HG02798 (cell line): ENCODE data around the gene LRRC4.

Experiments
- ATAC-seq: cut with Tn5 transposase; IDR thresholded peaks from one replicate; pipeline ENCODE4 v1.9.1; 2021; ENCODE audit warnings: mild to moderate bottlenecking; ENCODE audit not compliant: unreplicated experiment, poor library complexity

The LRRC4 gene

GRCh38 chr7:128030654-128031611 lies at the start of gene LRRC4:
Gene LRRC4, minus strand, starts transcription at chr7:128031437. Its CDS starts 797 bp downstream, at chr7:128030640.
- peak; percentile 45 for ATAC-seq

GRCh38 chr7:128080169-128080568 lies 48.9 kb upstream of the LRRC4 start:
- no peak for ATAC-seq

- no peak for ATAC-seq
Observed at GRCh38 chr7:128078309-128078708, 47.1 kb upstream of the LRRC4 start.

- ATAC-seq, result no peak
Observed at GRCh38 chr7:128076796-128077271, 45.6 kb upstream of the LRRC4 start.

- no peak for ATAC-seq
Observed at GRCh38 chr7:128076196-128076795, 45.1 kb upstream of the LRRC4 start.

GRCh38 chr7:128075242-128076095 lies 44.2 kb upstream of the LRRC4 start:
- ATAC-seq, result no peak

- ATAC-seq, result no peak
Observed at GRCh38 chr7:128074736-128075135, 43.5 kb upstream of the LRRC4 start.

- no peak for ATAC-seq
Observed at GRCh38 chr7:128074336-128074735, 43.1 kb upstream of the LRRC4 start.

- no peak for ATAC-seq
Observed at GRCh38 chr7:128073671-128074310, 42.6 kb upstream of the LRRC4 start.

GRCh38 chr7:128071801-128072200 lies 40.6 kb upstream of the LRRC4 start:
- ATAC-seq, result no peak

- no peak for ATAC-seq
Observed at GRCh38 chr7:128071376-128071775, 40.1 kb upstream of the LRRC4 start.

GRCh38 chr7:128069373-128070364 lies 38.4 kb upstream of the LRRC4 start:
- ATAC-seq, result no peak

- no peak for ATAC-seq
Observed at GRCh38 chr7:128068785-128069184, 37.5 kb upstream of the LRRC4 start.

- no peak for ATAC-seq
Observed at GRCh38 chr7:128067983-128068382, 36.7 kb upstream of the LRRC4 start.

- ATAC-seq, result no peak
Observed at GRCh38 chr7:128066858-128067257, 35.6 kb upstream of the LRRC4 start.

GRCh38 chr7:128066395-128066794 lies 35.2 kb upstream of the LRRC4 start:
- ATAC-seq, result no peak

- no peak for ATAC-seq
Observed at GRCh38 chr7:128065872-128066271, 34.6 kb upstream of the LRRC4 start.

- ATAC-seq, result no peak
Observed at GRCh38 chr7:128063088-128063487, 31.9 kb upstream of the LRRC4 start.

- no peak for ATAC-seq
Observed at GRCh38 chr7:128060018-128060417, 28.8 kb upstream of the LRRC4 start.
